ENCODE results near the gene TRPT1. TPM values are rescaled to one million over a fixed set of nuclear protein-coding genes. Genes with fewer than 3 reads are reported as not detected.

The TRPT1 gene
- polyA plus RNA-seq, 4 donors = 46.5 to 115 (median 68.0) TPM

GRCh38 chr11:64224891-64225607, 937 bp downstream of the TRPT1 start:
- FAIRE-seq (no peak), DNase-seq (no peak)
- peak overlapping the region in 2 of 3 donors; percentile 73 to 83 for H3K4me3 ChIP-seq (ENCODE audit: low read depth in 1 of 3, low read length in 3 of 3)
- no peaks in the 10 kb centered on the region for H3K9me3 ChIP-seq (ENCODE audit: control insufficient read depth in 2 of 2, insufficient read depth in 1 of 2, low read depth in 1 of 2, low read length in 1 of 2)
- peaks cover 0 to 30% (median 3%) of the 10 kb centered on the region in 3 donors for H3K4me1 ChIP-seq (ENCODE audit: control insufficient read depth in 3 of 3, insufficient read depth in 2 of 3, low read depth in 1 of 3, low read length in 2 of 3)
- H3K27me3 ChIP-seq (ENCODE audit: control insufficient read depth in 3 of 3, insufficient read depth in 3 of 3, low read length in 3 of 3) = no peaks in the 10 kb centered on the region
- 59 to 60% (median 59%) methylated on average over 22 of the region's 22 CpGs for WGBS, 3 donors
- peaks cover 0 to 38% (median 2%) of the 10 kb centered on the region in 3 donors for H3K36me3 ChIP-seq (ENCODE audit: control insufficient read depth in 3 of 3, insufficient read depth in 2 of 3, low read depth in 1 of 3, low read length in 3 of 3)
- peak overlapping the region; percentile 57 to 82 (median 62) for H3K27ac ChIP-seq (ENCODE audit: low read depth in 1 of 3, low read length in 2 of 3)

- DNase-seq = no peak
- Histone ChIP-seq H3K36me3 (ENCODE audit: control insufficient read depth in 3 of 3, insufficient read depth in 2 of 3, low read depth in 1 of 3, low read length in 3 of 3) (peaks cover 4 to 45% (median 6%) of the 10 kb centered on the region in 3 donors), H3K9me3 (ENCODE audit: control insufficient read depth in 2 of 2, insufficient read depth in 1 of 2, low read depth in 1 of 2, low read length in 1 of 2) (no peaks in the 10 kb centered on the region), H3K27me3 (ENCODE audit: control insufficient read depth in 3 of 3, insufficient read depth in 3 of 3, low read length in 3 of 3) (no peaks in the 10 kb centered on the region), H3K4me3 (ENCODE audit: low read depth in 1 of 3, low read length in 3 of 3) (no peak overlapping the region), H3K4me1 (ENCODE audit: control insufficient read depth in 3 of 3, insufficient read depth in 2 of 3, low read depth in 1 of 3, low read length in 2 of 3) (peaks cover 0 to 23% (median 1%) of the 10 kb centered on the region in 3 donors), H3K27ac (ENCODE audit: low read depth in 1 of 3, low read length in 2 of 3) (no peak overlapping the region)
- 88 to 91% (median 90%) methylated on average over 17 of the region's 17 CpGs for WGBS, 3 donors
- no peak for FAIRE-seq
Observed at GRCh38 chr11:64224151-64224890, 1.7 kb downstream of the TRPT1 start.

- WGBS, 3 donors = 86 to 88% (median 88%) methylated on average over 24 of the region's 24 CpGs
- DNase-seq (no peak), FAIRE-seq (no peak)
- Histone ChIP-seq H3K4me3 (ENCODE audit: low read depth in 1 of 3, low read length in 3 of 3) (no peak overlapping the region), H3K36me3 (ENCODE audit: control insufficient read depth in 3 of 3, insufficient read depth in 2 of 3, low read depth in 1 of 3, low read length in 3 of 3) (peaks cover 4 to 56% (median 6%) of the 10 kb centered on the region in 3 donors), H3K27ac (ENCODE audit: low read depth in 1 of 3, low read length in 2 of 3) (peak overlapping the region in 1 of 3 donors; percentile 14), H3K27me3 (ENCODE audit: control insufficient read depth in 3 of 3, insufficient read depth in 3 of 3, low read length in 3 of 3) (no peaks in the 10 kb centered on the region), H3K9me3 (ENCODE audit: control insufficient read depth in 2 of 2, insufficient read depth in 1 of 2, low read depth in 1 of 2, low read length in 1 of 2) (no peaks in the 10 kb centered on the region), H3K4me1 (ENCODE audit: control insufficient read depth in 3 of 3, insufficient read depth in 2 of 3, low read depth in 1 of 3, low read length in 2 of 3) (peaks cover 0 to 18% (median 1%) of the 10 kb centered on the region in 3 donors)
Observed at GRCh38 chr11:64223001-64223651, 2.9 kb downstream of the TRPT1 start.

- H3K36me3 ChIP-seq (ENCODE audit: control insufficient read depth in 3 of 3, insufficient read depth in 2 of 3, low read depth in 1 of 3, low read length in 3 of 3) = peaks cover 4 to 58% (median 6%) of the 10 kb centered on the region in 3 donors
- H3K27me3 ChIP-seq (ENCODE audit: control insufficient read depth in 3 of 3, insufficient read depth in 3 of 3, low read length in 3 of 3) = no peaks in the 10 kb centered on the region
- H3K4me3 ChIP-seq (ENCODE audit: low read depth in 1 of 3, low read length in 3 of 3) = no peak overlapping the region
- no peak overlapping the region for H3K27ac ChIP-seq (ENCODE audit: low read depth in 1 of 3, low read length in 2 of 3)
- WGBS, 3 donors = 80 to 83% (median 81%) methylated on average over 9 of the region's 9 CpGs
- H3K9me3 ChIP-seq (ENCODE audit: control insufficient read depth in 2 of 2, insufficient read depth in 1 of 2, low read depth in 1 of 2, low read length in 1 of 2) = no peaks in the 10 kb centered on the region
- peaks cover 0 to 18% (median 1%) of the 10 kb centered on the region in 3 donors for H3K4me1 ChIP-seq (ENCODE audit: control insufficient read depth in 3 of 3, insufficient read depth in 2 of 3, low read depth in 1 of 3, low read length in 2 of 3)
- no peak for FAIRE-seq
- DNase-seq = no peak
Observed at GRCh38 chr11:64222651-64223000, 3.4 kb downstream of the TRPT1 start.

GRCh38 chr11:64220798-64221197, 5.2 kb downstream of the TRPT1 start:
- H3K27me3 ChIP-seq (ENCODE audit: control insufficient read depth in 3 of 3, insufficient read depth in 3 of 3, low read length in 3 of 3) = no peaks in the 10 kb centered on the region
- 91 to 92% (median 91%) methylated on average over 12 to 14 of the region's 14 CpGs for WGBS, 3 donors
- DNase-seq (no peak), FAIRE-seq (no peak)
- no peaks in the 10 kb centered on the region for H3K9me3 ChIP-seq (ENCODE audit: control insufficient read depth in 2 of 2, insufficient read depth in 1 of 2, low read depth in 1 of 2, low read length in 1 of 2)
- peaks cover 0 to 6% (median 1%) of the 10 kb centered on the region in 3 donors for H3K4me1 ChIP-seq (ENCODE audit: control insufficient read depth in 3 of 3, insufficient read depth in 2 of 3, low read depth in 1 of 3, low read length in 2 of 3)
- no peak overlapping the region for H3K27ac ChIP-seq (ENCODE audit: low read depth in 1 of 3, low read length in 2 of 3)
- peaks cover 4 to 63% (median 6%) of the 10 kb centered on the region in 3 donors for H3K36me3 ChIP-seq (ENCODE audit: control insufficient read depth in 3 of 3, insufficient read depth in 2 of 3, low read depth in 1 of 3, low read length in 3 of 3)
- no peak overlapping the region for H3K4me3 ChIP-seq (ENCODE audit: low read depth in 1 of 3, low read length in 3 of 3)

GRCh38 chr11:64220271-64220670, 5.7 kb downstream of the TRPT1 start:
- no peak overlapping the region for H3K27ac ChIP-seq (ENCODE audit: low read depth in 1 of 3, low read length in 2 of 3)
- no peaks in the 10 kb centered on the region for H3K27me3 ChIP-seq (ENCODE audit: control insufficient read depth in 3 of 3, insufficient read depth in 3 of 3, low read length in 3 of 3)
- H3K36me3 ChIP-seq (ENCODE audit: control insufficient read depth in 3 of 3, insufficient read depth in 2 of 3, low read depth in 1 of 3, low read length in 3 of 3) = peaks cover 4 to 67% (median 6%) of the 10 kb centered on the region in 3 donors
- no peak overlapping the region for H3K4me3 ChIP-seq (ENCODE audit: low read depth in 1 of 3, low read length in 3 of 3)
- 88 to 91% (median 91%) methylated on average over 11 to 17 of the region's 17 CpGs for WGBS, 3 donors
- peaks cover 0 to 3% (median 1%) of the 10 kb centered on the region in 3 donors for H3K4me1 ChIP-seq (ENCODE audit: control insufficient read depth in 3 of 3, insufficient read depth in 2 of 3, low read depth in 1 of 3, low read length in 2 of 3)
- FAIRE-seq (no peak), DNase-seq (no peak)
- no peaks in the 10 kb centered on the region for H3K9me3 ChIP-seq (ENCODE audit: control insufficient read depth in 2 of 2, insufficient read depth in 1 of 2, low read depth in 1 of 2, low read length in 1 of 2)

GRCh38 chr11:64219755-64220154, 6.2 kb downstream of the TRPT1 start:
- no peaks in the 10 kb centered on the region for H3K9me3 ChIP-seq (ENCODE audit: control insufficient read depth in 2 of 2, insufficient read depth in 1 of 2, low read depth in 1 of 2, low read length in 1 of 2)
- H3K27ac ChIP-seq (ENCODE audit: low read depth in 1 of 3, low read length in 2 of 3) = no peak overlapping the region
- 88 to 95% (median 88%) methylated on average over 8 to 10 of the region's 10 CpGs for WGBS, 3 donors
- FAIRE-seq = no peak
- no peak overlapping the region for H3K4me3 ChIP-seq (ENCODE audit: low read depth in 1 of 3, low read length in 3 of 3)
- H3K36me3 ChIP-seq (ENCODE audit: control insufficient read depth in 3 of 3, insufficient read depth in 2 of 3, low read depth in 1 of 3, low read length in 3 of 3) = peaks cover 5 to 69% (median 6%) of the 10 kb centered on the region in 3 donors
- DNase-seq = no peak
- H3K27me3 ChIP-seq (ENCODE audit: control insufficient read depth in 3 of 3, insufficient read depth in 3 of 3, low read length in 3 of 3) = no peaks in the 10 kb centered on the region
- H3K4me1 ChIP-seq (ENCODE audit: control insufficient read depth in 3 of 3, insufficient read depth in 2 of 3, low read depth in 1 of 3, low read length in 2 of 3) = no peaks in the 10 kb centered on the region

- Histone ChIP-seq H3K9me3 (ENCODE audit: control insufficient read depth in 2 of 2, insufficient read depth in 1 of 2, low read depth in 1 of 2, low read length in 1 of 2) (no peaks in the 10 kb centered on the region), H3K4me3 (ENCODE audit: low read depth in 1 of 3, low read length in 3 of 3) (no peak overlapping the region), H3K4me1 (ENCODE audit: control insufficient read depth in 3 of 3, insufficient read depth in 2 of 3, low read depth in 1 of 3, low read length in 2 of 3) (no peaks in the 10 kb centered on the region), H3K27me3 (ENCODE audit: control insufficient read depth in 3 of 3, insufficient read depth in 3 of 3, low read length in 3 of 3) (no peaks in the 10 kb centered on the region), H3K36me3 (ENCODE audit: control insufficient read depth in 3 of 3, insufficient read depth in 2 of 3, low read depth in 1 of 3, low read length in 3 of 3) (peaks cover 5 to 65% (median 6%) of the 10 kb centered on the region in 3 donors), H3K27ac (ENCODE audit: low read depth in 1 of 3, low read length in 2 of 3) (no peak overlapping the region)
- FAIRE-seq = no peak
- 84 to 90% (median 86%) methylated on average over 7 of the region's 7 CpGs for WGBS, 3 donors
- no peak for DNase-seq
Observed at GRCh38 chr11:64219354-64219684, 6.7 kb downstream of the TRPT1 start.

Data from small intestine (tissue), 7 donors.